Activated T-helper 1 cell treated with anti-CD3 and anti-CD28 coated beads, Interleukin-2, amount 50 U/mL, for 16 hours (primary cell): Measurements from ENCODE around the gene OOEP.

Experiments used
- DNase-seq, 2 donors: peaks; one replicate each; pipeline ENCODE4 v3.0.0-alpha.2; 2020; ENCODE audit warnings: low read depth in 1 of 2, low spot score in 1 of 2

The OOEP gene

GRCh38 chr6:73367761-73368355 is 1.8 kb downstream of the OOEP start:
- DNase-seq, result no peak

GRCh38 chr6:73364549-73364948 is 5.1 kb downstream of the OOEP start:
- no peak for DNase-seq

- DNase-seq, result no peak
These were observed 5.6 kb downstream of the OOEP start for GRCh38 chr6:73364121-73364520.

- no peak for DNase-seq
These were observed 6.2 kb downstream of the OOEP start for GRCh38 chr6:73363537-73363875.

- no peak for DNase-seq
These were observed 6.7 kb downstream of the OOEP start for GRCh38 chr6:73362869-73363536.

GRCh38 chr6:73362358-73362757 is 7.3 kb downstream of the OOEP start, which contains the start of gene KHDC3L:
Gene KHDC3L (plus strand): TSS chr6:73362658. CDS start chr6:73362730, 72 bp downstream.
- no peak for DNase-seq

GRCh38 chr6:73353636-73354593 is 15.8 kb downstream of the OOEP start, which contains the start of gene DPPA5:
Gene DPPA5 (minus strand): TSS chr6:73354276. CDS start chr6:73354225, 51 bp downstream.
- no peak for DNase-seq

- no peak for DNase-seq
These were observed 20.4 kb downstream of the OOEP start for GRCh38 chr6:73349311-73349710.

GRCh38 chr6:73348550-73349204 is 21.0 kb downstream of the OOEP start:
- DNase-seq, result no peak

- DNase-seq, result no peak
These were observed 26.5 kb downstream of the OOEP start for GRCh38 chr6:73343164-73343563.

GRCh38 chr6:73342174-73342573 is 27.5 kb downstream of the OOEP start:
- DNase-seq, result no peak

GRCh38 chr6:73341335-73341734 is 28.4 kb downstream of the OOEP start:
- DNase-seq, result no peak

GRCh38 chr6:73340048-73340447 is 29.6 kb downstream of the OOEP start:
- DNase-seq, result no peak

- DNase-seq, result no peak
These were observed 30.4 kb downstream of the OOEP start for GRCh38 chr6:73339340-73339739.

GRCh38 chr6:73329201-73329600 is 40.5 kb downstream of the OOEP start:
- DNase-seq, result no peak

GRCh38 chr6:73328790-73329189 is 40.9 kb downstream of the OOEP start:
- no peak for DNase-seq

- DNase-seq, result no peak
These were observed 44.0 kb downstream of the OOEP start for GRCh38 chr6:73325656-73326055.

GRCh38 chr6:73323323-73323722 is 46.4 kb downstream of the OOEP start:
- DNase-seq, result no peak
